ENCODE results near the gene AIRE.
A peak's percentile ranks its signal among the peaks of the same experiment; 100 is the strongest.
"Not testable (repeated sequence)": the region's sequence is repeated elsewhere in the genome, so short reads cannot be mapped to it uniquely, and the experiment has no call there.

The AIRE gene
- long read RNA-seq, donor 1: 0 reads
- long read RNA-seq, donor 2: 0 reads
- long read RNA-seq, donor 3: 0 reads
- long read RNA-seq, donor 4: 0 reads
- long read RNA-seq, donor 5: 0 reads
- long read RNA-seq, donor 6: 0 reads
- long read RNA-seq, donor 7: 0 reads
- long read RNA-seq, donor 8: 0 reads

DNA sequence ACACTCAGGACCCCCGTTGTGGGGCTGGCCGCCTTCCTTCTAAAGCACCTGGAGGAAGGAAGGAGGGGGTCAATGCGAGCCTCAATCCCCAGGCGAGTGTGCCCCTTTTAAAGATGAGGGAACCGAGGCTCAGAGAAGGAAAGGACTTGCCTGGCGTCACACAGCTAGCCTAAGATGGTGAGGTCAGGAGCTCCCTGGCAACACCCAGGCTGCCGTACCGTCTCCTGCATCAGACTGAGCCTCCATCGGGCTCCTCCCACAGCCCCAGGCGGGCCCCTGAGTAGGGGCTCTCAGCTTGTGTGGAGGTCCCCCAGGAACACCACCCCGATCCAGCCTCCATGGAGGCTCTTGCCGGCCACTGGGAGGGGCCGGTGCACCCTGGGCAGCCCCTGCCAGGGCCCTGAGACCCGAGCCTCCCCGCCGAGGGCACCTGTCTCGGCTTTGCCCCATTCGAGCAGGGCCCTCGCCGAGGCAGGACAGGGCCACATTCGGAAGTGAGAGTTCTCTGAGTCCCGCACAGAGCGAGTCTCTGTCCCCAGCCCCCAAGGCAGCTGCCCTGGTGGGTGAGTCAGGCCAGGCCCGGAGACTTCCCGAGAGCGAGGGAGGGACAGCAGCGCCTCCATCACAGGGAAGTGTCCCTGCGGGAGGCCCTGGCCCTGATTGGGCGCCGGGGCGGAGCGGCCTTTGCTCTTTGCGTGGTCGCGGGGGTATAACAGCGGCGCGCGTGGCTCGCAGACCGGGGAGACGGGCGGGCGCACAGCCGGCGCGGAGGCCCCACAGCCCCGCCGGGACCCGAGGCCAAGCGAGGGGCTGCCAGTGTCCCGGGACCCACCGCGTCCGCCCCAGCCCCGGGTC lies at the start of gene AIRE:
Gene AIRE, plus strand, starts transcription at position 739 of the 855 bp plus-strand sequence. CDS start 131 bp downstream, outside the sequence.
- peak; percentile 50 for DNase-seq

DNA sequence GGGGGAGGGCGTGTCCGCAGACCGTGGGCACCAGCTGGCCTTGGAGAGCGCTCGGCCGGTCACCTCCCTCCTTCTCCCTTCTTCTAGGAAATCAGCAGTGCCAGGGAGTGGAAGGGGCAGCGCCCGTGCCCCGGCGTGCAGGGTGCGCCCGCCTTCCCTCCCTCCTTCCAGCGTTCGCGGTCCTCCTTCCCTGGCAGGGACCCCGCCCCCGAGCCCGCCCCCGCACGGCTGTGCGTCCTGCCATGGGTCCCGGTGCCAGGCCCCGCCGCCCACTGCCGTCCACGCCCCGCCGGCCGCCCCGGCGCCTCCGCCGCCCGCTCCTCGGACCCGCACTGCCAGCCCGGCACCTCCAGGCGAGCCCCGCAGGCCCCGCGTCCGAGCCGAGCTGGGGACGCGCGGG lies 45.3 kb upstream of the AIRE start:
- DNase-seq: not testable (repeated sequence)

- not testable (repeated sequence) for DNase-seq
These were observed 44.8 kb upstream of the AIRE start, which contains the start of gene ICOSLG for GRCh38 chr21:44240842-44241241. TSS of gene ICOSLG (minus strand) at chr21:44240943. CDS start at chr21:44240817, 126 bp downstream.

- not testable (repeated sequence) for DNase-seq
These were observed 44.4 kb upstream of the AIRE start for GRCh38 chr21:44241281-44241680.

- not testable (repeated sequence) for DNase-seq
These were observed 41.7 kb upstream of the AIRE start for GRCh38 chr21:44243980-44244379.

DNA sequence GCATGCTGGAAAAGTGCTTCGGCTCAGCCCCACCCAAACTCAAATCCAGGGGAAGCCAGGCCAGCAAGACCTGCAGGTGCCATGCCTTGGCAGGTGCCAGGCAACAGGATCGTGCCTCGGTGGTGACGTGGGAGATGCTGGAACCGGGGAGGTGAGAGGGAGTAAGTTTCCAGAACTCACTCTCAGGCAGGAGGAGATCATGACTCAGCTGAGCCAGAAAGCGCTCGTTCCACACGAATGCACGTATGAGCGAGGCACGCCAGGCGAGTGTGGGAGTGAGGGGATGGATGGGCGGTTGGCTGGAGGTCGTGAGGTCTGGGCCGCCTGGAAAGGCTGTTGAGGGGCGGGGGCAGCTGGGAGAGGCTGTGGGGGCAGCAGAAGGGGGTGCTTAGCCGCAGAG lies 37.8 kb upstream of the AIRE start:
- not testable (repeated sequence) for DNase-seq

- not testable (repeated sequence) for DNase-seq
These were observed 36.3 kb upstream of the AIRE start for GRCh38 chr21:44249204-44250037.

DNA sequence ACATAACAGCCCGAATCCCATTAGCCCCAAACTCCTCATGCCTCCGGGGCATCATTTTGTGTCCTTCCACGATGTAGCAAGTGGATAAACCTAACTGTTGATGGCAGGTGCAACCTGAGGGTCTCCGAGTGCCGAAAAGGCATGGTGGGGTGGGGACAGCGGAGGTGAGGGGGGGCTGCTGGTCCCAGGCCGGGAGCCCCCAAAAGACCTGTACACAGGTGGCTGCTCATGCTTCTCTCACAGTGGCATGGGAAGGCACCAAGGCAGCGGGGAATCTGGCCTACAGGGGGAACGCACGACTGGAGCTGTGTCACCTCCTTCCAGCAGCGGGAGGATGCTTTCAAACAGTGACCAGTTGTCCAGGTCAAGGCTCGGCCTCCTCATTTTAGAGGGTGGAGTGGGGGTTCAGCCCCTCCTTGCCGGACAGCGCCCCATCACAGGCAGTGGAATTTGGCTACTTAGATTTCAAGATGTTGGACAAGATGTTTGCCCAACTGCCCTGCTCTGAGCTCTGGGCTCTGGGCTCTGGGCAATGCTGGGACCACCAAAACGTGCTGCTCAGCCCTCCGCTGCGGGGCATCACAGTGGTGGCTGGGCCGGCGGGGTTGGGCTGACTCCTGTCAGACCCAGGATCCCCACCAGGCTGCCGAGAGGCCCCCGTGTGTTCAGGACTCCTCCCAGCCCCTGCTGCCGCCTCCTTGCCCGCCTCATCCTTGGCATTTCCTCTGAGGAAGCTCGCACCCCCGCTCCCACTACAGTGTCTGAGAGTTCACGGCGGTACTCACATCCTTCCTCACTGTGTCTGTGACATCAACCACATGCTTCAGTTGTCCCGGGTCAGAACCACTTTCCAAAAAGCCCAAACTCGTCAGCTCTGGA lies 31.6 kb upstream of the AIRE start:
- no peak for DNase-seq

DNA sequence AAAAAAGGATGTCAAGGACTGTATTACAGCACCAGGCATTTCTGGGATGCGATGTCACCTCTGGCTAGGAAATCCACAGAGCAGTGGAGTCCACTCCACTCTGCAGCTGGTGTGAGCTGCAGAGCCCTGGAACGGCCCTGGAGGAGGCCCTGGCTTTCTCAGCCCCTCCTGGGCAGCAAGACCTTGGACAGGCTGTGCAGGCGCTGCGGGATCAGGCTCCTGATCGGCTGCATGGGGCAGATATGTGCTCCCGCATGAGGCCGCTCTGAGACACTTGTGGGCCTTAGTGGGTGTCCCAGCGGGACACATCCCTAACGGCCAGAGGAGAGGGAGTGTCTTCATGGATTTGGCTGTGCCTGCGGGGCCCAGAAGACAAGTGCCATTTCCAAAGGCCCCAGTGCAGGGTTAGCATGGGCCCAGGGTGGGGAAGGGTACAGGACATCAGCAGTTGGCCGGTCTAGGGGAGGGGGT lies 30.1 kb upstream of the AIRE start:
- no peak for DNase-seq

DNA sequence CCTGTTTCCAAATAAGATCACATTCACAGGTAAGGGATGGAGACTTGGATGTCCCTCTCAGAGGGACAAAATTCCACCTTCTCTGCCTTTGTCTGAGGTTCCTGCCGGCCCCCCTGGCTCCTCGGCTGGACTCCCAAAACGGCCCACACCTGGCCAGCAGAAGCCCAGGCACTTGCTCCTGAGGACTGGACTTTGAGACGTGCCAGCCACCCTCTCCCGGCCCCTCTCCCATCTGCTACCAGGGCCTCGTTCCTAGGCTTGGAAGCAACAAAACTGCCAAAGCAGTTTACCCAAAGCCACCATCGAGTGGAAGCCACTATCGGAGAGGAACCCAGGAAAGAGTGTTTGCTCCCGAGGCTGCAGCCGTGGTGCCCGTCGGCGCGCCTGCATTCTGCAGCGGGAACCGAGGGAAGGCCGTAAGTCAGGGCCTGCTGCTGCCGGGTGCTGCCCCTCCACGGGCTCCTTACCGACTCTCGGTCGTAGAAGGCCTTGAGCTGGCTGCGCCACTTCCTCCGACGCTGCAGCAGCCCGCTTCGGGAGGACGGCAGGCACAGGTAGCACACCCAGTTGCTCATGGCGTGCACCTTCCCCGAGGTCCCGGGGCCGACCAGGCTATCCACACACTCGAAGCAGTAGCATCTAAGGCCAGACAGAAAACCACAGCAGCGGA lies 27.5 kb upstream of the AIRE start:
- no peak for DNase-seq

- no peak for DNase-seq
These were observed 26.5 kb upstream of the AIRE start for GRCh38 chr21:44259082-44259705.

DNA sequence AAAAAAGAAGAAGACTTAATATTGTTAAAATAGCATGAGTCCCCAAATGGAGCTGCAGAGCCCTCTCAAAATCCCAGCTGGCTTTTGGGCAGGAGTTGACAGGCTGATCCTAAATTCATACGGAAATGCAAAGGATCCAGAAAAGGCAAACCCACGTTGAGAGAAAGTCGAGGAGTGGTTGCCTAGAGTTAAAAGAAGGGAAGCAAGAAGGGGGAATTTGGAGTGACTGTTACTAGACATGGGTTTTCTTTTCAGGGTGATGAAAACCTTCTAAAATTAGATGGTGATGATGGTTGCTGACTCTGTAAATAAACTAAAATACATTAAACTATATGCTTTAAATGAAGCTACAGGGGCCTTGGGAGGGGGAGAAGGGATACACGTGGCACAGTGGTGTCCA lies 25.6 kb upstream of the AIRE start:
- no peak for DNase-seq

GRCh38 chr21:44260791-44261631 lies 24.7 kb upstream of the AIRE start:
- no peak for DNase-seq

- no peak for DNase-seq
These were observed 23.9 kb upstream of the AIRE start, which contains the start of gene DNMT3L for GRCh38 chr21:44261675-44262295. TSS of gene DNMT3L (minus strand) at chr21:44261897. CDS start at chr21:44261259, 638 bp downstream.

GRCh38 chr21:44262338-44263056 lies 23.2 kb upstream of the AIRE start:
- DNase-seq: no peak

DNA sequence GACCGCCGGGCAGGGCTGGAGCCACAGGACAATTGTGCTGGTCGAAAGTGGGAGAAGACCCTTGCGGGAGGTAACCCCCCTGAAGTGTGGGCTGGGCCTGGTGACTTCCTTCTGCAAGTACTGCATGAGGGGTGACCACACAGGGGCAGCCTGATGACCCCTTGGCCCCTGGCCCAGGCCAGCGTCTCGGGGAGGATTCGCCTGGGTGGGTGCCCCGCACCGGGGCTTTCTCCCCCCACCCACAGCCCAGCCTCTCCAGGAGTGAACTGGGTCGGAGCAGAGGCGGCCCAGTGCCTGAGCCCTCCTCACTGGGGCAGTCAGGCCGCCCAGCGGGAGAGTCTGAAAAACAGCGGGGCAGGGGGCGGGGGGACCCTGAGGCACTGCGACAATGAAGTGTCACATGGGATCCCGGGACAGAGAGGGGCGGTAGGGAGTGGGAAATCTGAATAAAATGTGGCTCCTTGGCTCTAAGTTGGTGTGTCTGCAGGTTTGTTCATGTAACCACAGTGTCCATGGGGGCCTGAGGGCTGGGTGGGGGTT lies 22.4 kb upstream of the AIRE start:
- peak; percentile 59 for DNase-seq

DNA sequence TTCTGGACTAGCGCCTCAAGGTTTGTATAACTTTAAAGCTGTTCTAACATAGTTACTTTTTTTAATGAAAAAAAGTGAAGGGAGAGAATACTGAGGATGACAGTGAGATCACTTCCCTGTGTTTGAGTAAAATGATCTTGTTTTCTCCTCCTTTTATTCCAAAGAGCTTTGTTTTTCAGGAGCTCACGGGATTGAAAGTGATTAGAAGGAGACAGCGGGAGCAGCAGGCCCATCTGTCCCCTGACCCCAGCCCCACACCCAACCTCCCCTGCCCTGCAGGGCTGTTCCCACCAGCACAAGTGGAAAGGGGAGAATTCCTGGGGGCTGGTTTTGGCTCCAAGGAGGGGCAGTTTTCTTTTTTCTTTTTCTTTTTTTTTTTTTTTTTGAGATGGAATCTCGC lies 21.9 kb upstream of the AIRE start:
- DNase-seq: peak; percentile 41

DNA sequence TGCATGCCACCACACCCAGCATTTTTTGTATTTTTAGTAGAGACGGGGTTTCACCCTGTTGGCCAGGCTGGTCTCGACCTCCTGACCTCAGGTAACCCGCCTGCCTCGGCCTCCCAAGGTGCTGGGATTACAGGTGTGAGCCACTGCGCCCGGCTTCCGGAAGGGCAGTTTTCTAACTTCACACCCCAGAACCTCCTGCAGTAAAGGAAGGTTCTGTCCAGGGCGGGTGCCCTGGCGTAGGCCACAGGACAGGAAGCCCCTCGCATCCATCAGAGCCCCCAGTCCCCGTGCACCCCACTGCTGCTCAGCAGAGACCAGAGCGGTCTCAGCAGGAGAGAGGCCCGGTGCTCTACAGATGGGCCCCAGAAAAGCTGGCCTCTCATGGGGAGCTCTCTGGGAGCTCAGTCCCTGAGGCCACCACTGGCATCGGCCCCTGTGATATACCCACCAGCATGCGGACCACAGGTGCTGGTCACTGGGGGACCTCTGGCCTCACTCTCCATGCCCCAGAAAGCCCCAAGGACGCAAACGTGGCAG lies 19.9 kb upstream of the AIRE start:
- no peak for DNase-seq
